ENCODE data around the gene RDH5.
"Not testable (repeated sequence)": the region's sequence is repeated elsewhere in the genome, so short reads cannot be mapped to it uniquely, and the experiment has no call there.

Gene RDH5

DNA sequence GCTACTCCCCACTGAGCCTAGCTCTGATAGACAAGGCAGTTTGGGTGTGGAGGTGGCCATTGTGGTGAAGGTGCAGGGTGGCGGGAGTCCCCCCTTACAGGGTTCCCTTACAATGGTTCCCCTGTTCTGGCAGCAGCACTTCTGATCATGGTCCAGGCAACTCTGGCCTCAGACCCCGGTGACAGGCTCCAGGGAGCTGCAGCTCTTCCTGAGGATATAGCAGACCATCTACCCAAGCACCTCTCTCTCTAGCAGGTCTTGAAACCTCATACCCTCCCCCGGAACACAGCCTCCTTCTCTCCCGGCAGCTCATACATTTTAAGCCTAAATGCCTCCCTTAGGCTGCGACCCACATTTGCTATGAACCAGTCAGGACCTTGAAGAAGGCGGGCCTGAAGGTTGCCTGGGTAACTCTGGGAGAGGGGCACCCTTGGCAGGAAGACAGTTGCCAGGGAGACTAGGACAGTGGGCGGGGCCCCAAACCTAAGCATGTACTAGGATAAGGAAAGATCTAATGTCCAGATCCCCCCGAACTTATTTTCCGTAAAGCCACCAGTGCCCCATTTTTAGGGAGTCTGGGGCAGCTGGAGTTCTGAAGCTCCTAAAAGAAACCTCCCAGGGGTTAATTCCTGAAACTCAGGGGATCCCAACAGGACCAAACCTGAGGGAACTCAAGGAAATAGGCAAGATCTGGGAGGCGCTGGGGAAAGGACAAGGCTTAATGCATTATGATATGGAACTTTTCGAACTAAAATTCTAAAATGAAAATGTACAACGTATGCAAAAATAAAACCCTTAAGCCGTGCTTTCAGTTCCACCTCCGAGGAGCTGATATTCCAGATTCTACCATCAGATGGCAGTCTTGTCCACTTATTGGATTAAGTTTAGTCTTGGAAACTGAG, 18.2 kb downstream of the RDH5 start:
- DNase-seq: peak; percentile 89
- in situ Hi-C loops (cut with MboI; ENCODE audit: low pct_unique_long_range_greater_than_20kb, low sequenced_read_pairs): no loop called here

DNA sequence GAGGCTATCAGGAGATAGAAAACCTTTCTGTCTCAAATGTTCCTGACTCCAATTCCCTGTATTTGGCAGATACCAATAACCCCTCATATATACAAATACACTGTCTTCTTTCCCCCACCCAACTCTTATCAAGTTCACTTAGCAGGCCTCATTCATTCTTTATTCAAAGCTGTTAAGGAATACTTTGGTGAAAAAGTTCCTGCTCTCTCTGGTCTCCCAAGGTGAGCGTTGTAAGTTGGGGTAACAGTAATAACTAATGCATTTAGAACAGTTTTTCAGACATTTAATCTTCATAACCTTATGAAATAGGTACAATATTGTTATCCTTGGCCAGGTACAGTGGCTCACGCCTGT, 18.8 kb downstream of the RDH5 start:
- DNase-seq: no peak
- in situ Hi-C loops (cut with MboI; ENCODE audit: low pct_unique_long_range_greater_than_20kb, low sequenced_read_pairs): no loop called here

- in situ Hi-C loops (cut with MboI; ENCODE audit: low pct_unique_long_range_greater_than_20kb, low sequenced_read_pairs): no loop called here
- no peak for DNase-seq
Observed at GRCh38 chr12:55741931-55742680, 21.9 kb downstream of the RDH5 start.

GRCh38 chr12:55742719-55743405, 22.7 kb downstream of the RDH5 start, which contains the start of gene GDF11:
TSS of gene GDF11 (plus strand) at chr12:55743122. CDS start at chr12:55743317, 195 bp downstream.
- peak; percentile 69 for DNase-seq

GRCh38 chr12:55743406-55744339, 23.5 kb downstream of the RDH5 start:
- peak; percentile 56 for DNase-seq
- in situ Hi-C loops (cut with MboI; ENCODE audit: low pct_unique_long_range_greater_than_20kb, low sequenced_read_pairs): no loop called here

More at GRCh38 chr12:55742719-55743405, 22.7 kb downstream of the RDH5 start, which contains the start of gene GDF11:
- in situ Hi-C loops (cut with MboI; ENCODE audit: low pct_unique_long_range_greater_than_20kb, low sequenced_read_pairs): no loop called here

DNA sequence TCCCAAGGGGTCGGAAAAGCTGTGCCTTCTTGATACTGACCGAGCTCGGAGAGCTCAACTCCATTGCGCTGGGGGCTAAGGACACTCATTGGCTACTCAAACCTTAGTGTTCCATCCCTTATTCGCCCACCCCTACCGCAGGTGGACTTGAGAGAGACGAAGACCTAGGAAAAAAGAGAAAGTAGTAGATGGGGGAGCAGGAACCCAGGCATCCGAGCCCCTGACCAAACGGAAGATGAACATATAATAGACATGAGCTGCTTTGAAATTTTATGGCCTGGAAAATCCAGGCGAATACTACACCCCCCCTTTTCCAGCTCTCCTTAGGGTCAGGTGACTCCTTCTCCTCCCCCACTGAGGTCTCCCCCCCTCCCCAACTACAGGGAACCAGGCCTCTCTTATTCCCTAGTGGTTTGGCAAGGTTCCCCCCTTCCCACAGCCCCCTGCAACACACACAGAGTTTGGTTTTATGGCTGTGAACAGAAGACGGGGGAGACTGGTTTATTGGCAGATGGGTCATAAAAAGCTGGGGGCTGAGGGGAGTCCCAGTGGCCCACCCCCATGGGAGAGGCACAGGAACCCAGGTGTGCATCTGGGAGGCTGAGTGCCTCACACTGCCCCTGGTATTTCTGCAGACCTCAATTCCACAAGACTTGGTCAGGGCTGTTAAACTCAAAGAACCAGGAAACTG, 24.3 kb downstream of the RDH5 start:
- DNase-seq: peak; percentile 49
- in situ Hi-C loops (cut with MboI; ENCODE audit: low pct_unique_long_range_greater_than_20kb, low sequenced_read_pairs): no loop called here

- in situ Hi-C loops (cut with MboI; ENCODE audit: low pct_unique_long_range_greater_than_20kb, low sequenced_read_pairs): no loop called here
- peak; percentile 36 for DNase-seq
Observed at GRCh38 chr12:55745361-55746173, 25.4 kb downstream of the RDH5 start.

DNA sequence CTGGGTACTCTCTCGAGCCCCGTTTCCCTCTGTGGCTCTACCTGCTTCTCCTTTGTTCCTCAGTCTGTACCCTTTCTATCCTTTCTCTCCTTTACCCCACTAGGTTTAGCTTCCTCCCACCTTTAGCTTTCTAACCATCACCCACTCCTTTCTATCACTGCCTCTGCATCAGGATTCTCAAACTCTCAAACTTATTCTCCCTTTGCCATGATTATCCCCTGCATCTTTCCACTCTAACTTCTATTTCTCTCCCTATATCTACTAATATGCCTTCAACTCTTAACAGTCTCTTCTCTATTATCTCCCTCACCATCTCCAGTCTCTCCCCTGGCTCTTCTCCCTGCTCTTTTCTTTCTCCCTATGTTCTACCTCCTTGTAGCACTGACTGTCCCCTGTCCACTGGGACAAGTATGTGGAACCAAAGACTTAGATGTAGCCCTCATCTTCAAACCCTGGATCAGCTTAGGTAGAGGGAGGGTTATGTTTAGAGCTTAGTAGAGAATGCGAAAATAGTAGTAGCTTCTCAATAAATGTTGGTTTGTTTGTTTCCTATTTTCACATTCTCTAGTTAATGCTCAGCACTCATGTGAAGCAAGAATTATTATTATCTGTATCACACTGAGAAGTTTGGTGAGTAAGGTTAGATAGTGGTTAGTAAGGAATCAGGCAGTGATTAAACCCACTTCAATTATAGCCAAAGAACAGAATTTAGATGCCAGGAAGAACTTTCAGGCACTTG, 26.1 kb downstream of the RDH5 start:
- in situ Hi-C loops (cut with MboI; ENCODE audit: low pct_unique_long_range_greater_than_20kb, low sequenced_read_pairs): no loop called here
- DNase-seq: no peak

GRCh38 chr12:55746913-55747231, 26.7 kb downstream of the RDH5 start:
- in situ Hi-C loops (cut with MboI; ENCODE audit: low pct_unique_long_range_greater_than_20kb, low sequenced_read_pairs): no loop called here
- no peak for DNase-seq

GRCh38 chr12:55748230-55748993, 28.2 kb downstream of the RDH5 start:
- in situ Hi-C loops (cut with MboI; ENCODE audit: low pct_unique_long_range_greater_than_20kb, low sequenced_read_pairs): no loop called here
- no peak for DNase-seq

DNA sequence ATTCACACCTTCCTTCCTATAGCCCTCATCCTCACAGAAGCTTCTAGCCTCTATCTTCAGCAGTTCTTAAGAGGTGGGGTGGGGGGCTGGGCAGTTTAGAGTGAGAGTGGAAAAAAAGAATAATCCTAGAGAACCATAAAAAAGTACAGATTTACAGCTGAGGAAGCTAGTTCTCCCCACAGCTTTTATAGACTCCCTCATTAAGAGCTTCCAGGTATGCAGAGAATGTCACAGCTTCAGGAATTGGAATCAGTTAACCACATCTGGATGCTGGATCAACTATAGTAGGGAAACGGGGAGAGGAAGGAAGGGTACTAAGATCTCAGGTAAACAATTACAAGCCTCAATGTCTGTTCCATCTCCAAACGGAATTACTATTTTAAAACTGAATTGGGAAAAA, 35.1 kb downstream of the RDH5 start:
- in situ Hi-C loops (cut with MboI; ENCODE audit: low pct_unique_long_range_greater_than_20kb, low sequenced_read_pairs): no loop called here

GRCh38 chr12:55757701-55758100, 37.5 kb downstream of the RDH5 start:
- in situ Hi-C loops (cut with MboI; ENCODE audit: low pct_unique_long_range_greater_than_20kb, low sequenced_read_pairs): no loop called here
- DNase-seq: no peak

More for the DNA sequence above, 35.1 kb downstream of the RDH5 start:
- no peak for DNase-seq

DNA sequence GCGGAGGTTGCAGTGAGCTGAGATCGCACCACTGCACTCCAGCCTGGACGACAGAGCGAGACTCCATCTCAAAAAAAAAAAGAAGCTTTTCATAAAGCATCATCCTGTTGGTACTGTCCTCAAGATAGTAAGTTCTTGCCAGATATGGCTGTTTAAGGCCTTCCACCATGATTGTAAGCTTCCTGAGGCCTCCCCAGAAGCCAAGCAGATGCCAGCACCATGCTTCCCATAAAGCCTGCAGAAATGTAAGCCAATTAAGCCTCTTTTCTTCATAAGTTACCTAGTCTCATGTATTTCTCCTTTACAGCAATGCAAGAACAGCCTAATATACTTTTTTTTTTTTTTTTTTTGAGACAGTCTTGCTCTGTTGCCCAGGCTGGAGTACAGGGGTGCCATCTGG, 38.4 kb downstream of the RDH5 start:
- not testable (repeated sequence) for DNase-seq

DNA sequence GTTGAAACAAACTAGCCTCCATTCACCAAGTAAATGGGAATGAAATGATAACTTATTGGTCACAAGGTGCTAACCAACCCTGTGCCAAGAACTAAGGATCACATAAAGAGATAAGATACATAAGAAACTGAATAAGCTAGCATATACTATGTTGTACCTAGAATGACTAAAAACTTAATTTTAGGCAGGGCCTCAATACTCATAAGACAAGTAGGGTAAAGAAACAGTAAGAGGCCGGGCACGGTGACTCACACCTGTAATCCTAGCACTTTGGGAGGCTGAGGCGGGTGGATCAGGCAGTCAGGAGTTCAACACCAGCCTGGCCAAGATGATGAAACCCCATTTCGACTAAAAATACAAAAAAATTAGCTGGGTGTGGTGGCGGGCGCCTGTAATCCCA, 40.5 kb downstream of the RDH5 start:
- in situ Hi-C loops (cut with MboI; ENCODE audit: low pct_unique_long_range_greater_than_20kb, low sequenced_read_pairs): no loop called here
- no peak for DNase-seq

More for the DNA sequence above, 38.4 kb downstream of the RDH5 start:
- in situ Hi-C loops (cut with MboI; ENCODE audit: low pct_unique_long_range_greater_than_20kb, low sequenced_read_pairs): not testable (repeated sequence)

DNA sequence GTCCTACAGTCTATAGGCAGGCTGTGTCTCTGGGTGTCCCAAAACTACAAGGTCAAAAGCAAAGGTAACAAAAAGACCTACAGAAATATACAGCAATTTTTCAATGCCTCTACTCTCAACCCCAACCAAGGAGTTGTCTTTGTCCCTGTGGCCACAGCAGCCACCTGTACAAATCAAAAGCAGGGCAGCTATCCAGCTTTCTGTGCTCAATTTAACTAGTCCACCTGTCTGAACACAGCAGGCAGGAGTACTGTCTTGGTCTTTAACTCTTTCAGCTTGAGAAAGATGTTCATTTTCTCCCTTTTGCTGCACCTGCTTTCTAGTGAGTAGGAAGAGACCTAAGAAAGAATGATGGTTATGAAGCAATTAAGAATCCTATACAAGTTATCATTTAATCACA, 42.5 kb downstream of the RDH5 start:
- no peak for DNase-seq
- in situ Hi-C loops (cut with MboI; ENCODE audit: low pct_unique_long_range_greater_than_20kb, low sequenced_read_pairs): no loop called here

- DNase-seq: no peak
- in situ Hi-C loops (cut with MboI; ENCODE audit: low pct_unique_long_range_greater_than_20kb, low sequenced_read_pairs): no loop called here
Observed at GRCh38 chr12:55765736-55766290, 45.6 kb downstream of the RDH5 start.

Measured in KBM-7 (cell line).